K562 (cell line): ENCODE data around the gene CCDC87.

ENCODE experiments used
- EZH2 ChIP-seq: IDR thresholded peaks from 2 replicates; pipeline ENCODE4 v1.6.1; 2012; ENCODE audit warnings: low read depth, mild to moderate bottlenecking, inconsistent platforms, low read length, borderline replicate concordance
- HEY1 ChIP-seq: fragments of 250-450 bp; sonication (Bioruptor Pico); IDR thresholded peaks from 2 replicates; pipeline ENCODE4 v1.5.0; 2020; ENCODE audit warnings: mild to moderate bottlenecking, moderate library complexity, borderline replicate concordance
- POLR2AphosphoS5 ChIP-seq: IDR thresholded peaks from 2 replicates; pipeline ENCODE4 v1.6.1; 2011; ENCODE audit warnings: mild to moderate bottlenecking, low read depth, low read length, moderate library complexity; ENCODE audit not compliant: control insufficient read depth, insufficient read depth
- RCOR1 ChIP-seq, 2 experiments: IDR thresholded peaks; 2 replicates each; pipeline ENCODE4 v1.6.1; 2012; ENCODE audit warnings: low read depth in 2 of 2, low read length in 2 of 2, borderline replicate concordance in 1 of 2, improper control_type of control experiment in 1 of 2
- TBP ChIP-seq: optimal IDR thresholded peaks from 2 replicates; pipeline ENCODE3; 2011; ENCODE audit warnings: low read depth, low read length, improper control_type of control experiment
- TF ChIP-seq, protein P1 (sequence below): sonication (generic); formaldehyde crosslinking; IDR thresholded peaks from 2 replicates; pipeline ENCODE4 v1.9.0; 2022; ENCODE audit warnings: mild to moderate bottlenecking, missing genetic modification reagents

DNA sequence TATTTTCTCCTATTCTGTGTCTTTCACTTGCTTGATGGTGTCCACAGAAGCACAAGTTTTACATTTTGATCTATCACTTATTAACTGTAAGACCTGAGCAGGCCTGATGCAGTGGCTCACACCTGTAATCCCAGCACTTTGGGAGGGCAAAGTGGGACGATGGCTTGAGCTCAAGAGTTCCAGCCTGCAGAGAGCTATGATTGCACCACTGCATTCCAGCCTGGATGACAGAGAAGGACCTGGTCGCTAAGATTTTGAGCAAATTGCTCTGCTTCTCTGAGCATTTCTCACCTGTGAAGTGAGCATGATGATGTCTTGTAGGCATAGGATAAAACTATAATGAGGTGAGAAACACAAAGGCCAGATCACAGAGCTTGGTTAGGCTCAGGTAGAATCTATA, 6.7 kb downstream of the CCDC87 start:
- TF ChIP-seq TBP (no peak), POLR2AphosphoS5 (no peak), EZH2 (no peak), HEY1 (CRISPR knock-in tag) (no peak), RCOR1 (IDR thresholded peaks at IDR 0.05; ENCODE audit: borderline replicate concordance in 1 of 2, low read depth in 2 of 2, low read length in 2 of 2) (no peak)
- TF ChIP-seq, protein P1, sequence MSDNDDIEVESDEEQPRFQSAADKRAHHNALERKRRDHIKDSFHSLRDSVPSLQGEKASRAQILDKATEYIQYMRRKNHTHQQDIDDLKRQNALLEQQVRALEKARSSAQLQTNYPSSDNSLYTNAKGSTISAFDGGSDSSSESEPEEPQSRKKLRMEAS (CRISPR knock-in tag), result no peak
